ENCODE measurements around the gene AMMECR1. TPM values are rescaled to one million over a fixed set of nuclear protein-coding genes. Genes with fewer than 3 reads are reported as not detected.

The AMMECR1 gene
- total and polyA plus RNA-seq, 4 donors = 3.5 to 14.0 (median 5.7) TPM

- peaks cover 0 to 2% (median 0%) of the 10 kb centered on the region in 4 donors for H3K9me3 ChIP-seq (ENCODE audit: control insufficient read depth in 4 of 4, insufficient read depth in 3 of 4, low read length in 3 of 4)
- H3K27me3 ChIP-seq (ENCODE audit: control insufficient read depth in 3 of 3, insufficient read depth in 3 of 3, low read length in 2 of 3) = peaks cover 0 to 15% (median 0%) of the 10 kb centered on the region in 3 donors
- H3K4me3 ChIP-seq = no peak overlapping the region
- H3K4me1 ChIP-seq (ENCODE audit: control insufficient read depth in 5 of 5, insufficient read depth in 5 of 5, low read length in 5 of 5) = peaks cover 0 to 2% (median 0%) of the 10 kb centered on the region in 5 donors
- 39 to 42% methylated on average over 3 of the region's 3 CpGs for WGBS, 2 donors
- TF ChIP-seq CTCF (IDR thresholded peaks at IDR 0.05; ENCODE audit: control extremely low read depth, extremely low read depth) = no peak
- no peaks in the 10 kb centered on the region for H3K36me3 ChIP-seq (ENCODE audit: control insufficient read depth in 4 of 4, insufficient read depth in 4 of 4, low read length in 4 of 4)
- H3K9ac ChIP-seq (ENCODE audit: insufficient read depth in 1 of 2, low read length in 2 of 2) = no peak overlapping the region
- H3K27ac ChIP-seq (ENCODE audit: low read depth in 1 of 2, low read length in 1 of 2) = no peak overlapping the region
- DNase-seq (peak in 1 of 3 donors; percentile 26), ATAC-seq (ENCODE audit: insufficient read depth, low FRiP score) (no peak)
Observed at GRCh38 chrX:110163488-110163887, 154.4 kb downstream of the AMMECR1 start.

- Histone ChIP-seq H3K9ac (ENCODE audit: insufficient read depth in 1 of 2, low read length in 2 of 2) (no peak overlapping the region), H3K36me3 (ENCODE audit: control insufficient read depth in 4 of 4, insufficient read depth in 4 of 4, low read length in 4 of 4) (no peaks in the 10 kb centered on the region), H3K4me3 (no peak overlapping the region), H3K9me3 (ENCODE audit: control insufficient read depth in 4 of 4, insufficient read depth in 3 of 4, low read length in 3 of 4) (peaks cover 0 to 2% (median 0%) of the 10 kb centered on the region in 4 donors), H3K4me1 (ENCODE audit: control insufficient read depth in 5 of 5, insufficient read depth in 5 of 5, low read length in 5 of 5) (peaks cover 0 to 2% (median 0%) of the 10 kb centered on the region in 5 donors), H3K27ac (ENCODE audit: low read depth in 1 of 2, low read length in 1 of 2) (no peak overlapping the region), H3K27me3 (ENCODE audit: control insufficient read depth in 3 of 3, insufficient read depth in 3 of 3, low read length in 2 of 3) (peaks cover 0 to 15% (median 0%) of the 10 kb centered on the region in 3 donors)
- DNase-seq = no peak
- no peak for ATAC-seq (ENCODE audit: insufficient read depth, low FRiP score)
- 38 to 89% methylated on average over 1 of the region's 1 CpG for WGBS, 2 donors
- no peak for TF ChIP-seq CTCF (IDR thresholded peaks at IDR 0.05; ENCODE audit: control extremely low read depth, extremely low read depth)
Observed at GRCh38 chrX:110162867-110163266, 155.0 kb downstream of the AMMECR1 start.

- Histone ChIP-seq H3K27me3 (ENCODE audit: control insufficient read depth in 3 of 3, insufficient read depth in 3 of 3, low read length in 2 of 3) (peaks cover 0 to 15% (median 0%) of the 10 kb centered on the region in 3 donors), H3K27ac (ENCODE audit: low read depth in 1 of 2, low read length in 1 of 2) (no peak overlapping the region), H3K4me1 (ENCODE audit: control insufficient read depth in 5 of 5, insufficient read depth in 5 of 5, low read length in 5 of 5) (peaks cover 0 to 2% (median 0%) of the 10 kb centered on the region in 5 donors), H3K9me3 (ENCODE audit: control insufficient read depth in 4 of 4, insufficient read depth in 3 of 4, low read length in 3 of 4) (peaks cover 0 to 2% (median 0%) of the 10 kb centered on the region in 4 donors), H3K9ac (ENCODE audit: insufficient read depth in 1 of 2, low read length in 2 of 2) (no peak overlapping the region), H3K36me3 (ENCODE audit: control insufficient read depth in 4 of 4, insufficient read depth in 4 of 4, low read length in 4 of 4) (no peaks in the 10 kb centered on the region), H3K4me3 (no peak overlapping the region)
- WGBS, 2 donors = 89 to 100% methylated on average over 1 of the region's 1 CpG
- no peak for TF ChIP-seq CTCF (IDR thresholded peaks at IDR 0.05; ENCODE audit: control extremely low read depth, extremely low read depth)
- ATAC-seq (ENCODE audit: insufficient read depth, low FRiP score) (no peak), DNase-seq (no peak)
Observed at GRCh38 chrX:110162131-110162530, 155.8 kb downstream of the AMMECR1 start.

GRCh38 chrX:110161361-110161686 lies 156.6 kb downstream of the AMMECR1 start:
- Histone ChIP-seq H3K27me3 (ENCODE audit: control insufficient read depth in 3 of 3, insufficient read depth in 3 of 3, low read length in 2 of 3) (peaks cover 0 to 15% (median 0%) of the 10 kb centered on the region in 3 donors), H3K9ac (ENCODE audit: insufficient read depth in 1 of 2, low read length in 2 of 2) (no peak overlapping the region), H3K4me1 (ENCODE audit: control insufficient read depth in 5 of 5, insufficient read depth in 5 of 5, low read length in 5 of 5) (peaks cover 0 to 2% (median 0%) of the 10 kb centered on the region in 5 donors), H3K36me3 (ENCODE audit: control insufficient read depth in 4 of 4, insufficient read depth in 4 of 4, low read length in 4 of 4) (no peaks in the 10 kb centered on the region), H3K9me3 (ENCODE audit: control insufficient read depth in 4 of 4, insufficient read depth in 3 of 4, low read length in 3 of 4) (peaks cover 0 to 2% (median 0%) of the 10 kb centered on the region in 4 donors), H3K27ac (ENCODE audit: low read depth in 1 of 2, low read length in 1 of 2) (peak overlapping the region in 1 of 2 donors; percentile 2), H3K4me3 (no peak overlapping the region)
- ATAC-seq (ENCODE audit: insufficient read depth, low FRiP score) = no peak
- no peak for TF ChIP-seq CTCF (IDR thresholded peaks at IDR 0.05; ENCODE audit: control extremely low read depth, extremely low read depth)
- WGBS, 2 donors = 76 to 89% methylated on average over 1 of the region's 1 CpG
- no peak for DNase-seq

Data from lung (tissue), 12 donors.